ENCODE results near the gene MRPS31. TPM values are rescaled to one million over a fixed set of nuclear protein-coding genes. Genes with fewer than 3 reads are reported as not detected.
A peak's percentile ranks its signal among the peaks of the same experiment; 100 is the strongest.

The MRPS31 gene
- total and polyA plus RNA-seq, 2 donors (not counting 3 experiments of a cell fraction or from before 2014, with no cell fraction given): 7.6 to 17.8 TPM

- dilution Hi-C loops (cut with MboI; ENCODE audit: extremely low pct_ligation_motif_present, low sequenced_read_pairs): no loop called here
- Histone ChIP-seq H3K27me3 (ENCODE audit: control insufficient read depth in 2 of 2, insufficient read depth in 2 of 2, low read length in 2 of 2) (no peaks in the 10 kb centered on the region), H3K36me3 (ENCODE audit: control insufficient read depth in 2 of 2, extremely low read depth in 1 of 2, insufficient read depth in 2 of 2, low read length in 2 of 2) (no peaks in the 10 kb centered on the region), H3K79me2 (ENCODE audit: control insufficient read depth, insufficient read depth, low read length) (no peaks in the 10 kb centered on the region), H4K20me1 (replicated peaks; ENCODE audit: control insufficient read depth, extremely low read depth, insufficient read depth, low read length) (no peaks in the 10 kb centered on the region), H3K4me2 (ENCODE audit: insufficient read depth, low read length) (peak overlapping the region; percentile 46), H3K27ac (ENCODE audit: insufficient read depth, low read depth, low read length) (peak overlapping the region; percentile 27), H3K9me3 (replicated peaks; ENCODE audit: control insufficient read depth, insufficient read depth, low read length) (no peaks in the 10 kb centered on the region), H3K4me3 (replicated peaks in 1 of 3; ENCODE audit: insufficient read depth in 1 of 3, low read depth in 1 of 3, low read length in 3 of 3) (no peak overlapping the region), H3K9ac (replicated peaks; ENCODE audit: extremely low read depth, insufficient read depth, low read length) (no peak overlapping the region), H3K9me1 (replicated peaks; ENCODE audit: control insufficient read depth, extremely low read depth, insufficient read depth, low read length) (no peaks in the 10 kb centered on the region), H2AFZ (ENCODE audit: low read depth, low read length) (peak overlapping the region; percentile 21), H3K4me1 (ENCODE audit: control insufficient read depth, extremely low read depth, insufficient read depth, low read length) (peaks cover 9% of the 10 kb centered on the region)
- POLR2A ChIA-PET: no interaction called here
- BruUV-seq (replicated peaks): no TSS peak
- intact Hi-C loops (cut with micrococcal nuclease): loop anchor here (1.0 to 10.0 kb wide), 9 partner anchors 38 to 1742 kb away; partner anchors contain the start of genes NHLRC3, PROSER1 and WBP4
- CTCF ChIA-PET: interaction anchor here (0.8 to 2.3 kb wide), 34 partner anchors 9 to 1725 kb away, joined by 3 to 31 read pairs (median 5); partner anchors contain the start of gene SLC25A15
- DNase-seq (ENCODE audit: low read depth, low spot score) (peak; percentile 18), FAIRE-seq (peak; percentile 75)
- TF ChIP-seq GATA2 (IDR thresholded peaks at IDR 0.05; ENCODE audit: insufficient read depth, insufficient read length, low read depth, low read length): peak; percentile 52
- TF ChIP-seq MYC (IDR thresholded peaks at IDR 0.05; ENCODE audit: low read depth, low read length): no peak
- TF ChIP-seq FOS (IDR thresholded peaks at IDR 0.05; ENCODE audit: borderline replicate concordance, insufficient read depth, low read length): peak; percentile 47
- no peak for TF ChIP-seq JUN (IDR thresholded peaks at IDR 0.05; ENCODE audit: borderline replicate concordance, insufficient read depth, insufficient read length, low read depth)
- TF ChIP-seq POLR2AphosphoS5 (IDR thresholded peaks at IDR 0.05; ENCODE audit: insufficient read depth, low read depth, low read length): peak; percentile 13
Observed at GRCh38 chr13:40776681-40777165, 5.7 kb upstream of the MRPS31 start.

- H3K79me2 ChIP-seq (ENCODE audit: control insufficient read depth, insufficient read depth, low read length): no peaks in the 10 kb centered on the region
- peaks cover 9% of the 10 kb centered on the region for H3K4me1 ChIP-seq (ENCODE audit: control insufficient read depth, extremely low read depth, insufficient read depth, low read length)
- dilution Hi-C loops (cut with MboI; ENCODE audit: extremely low pct_ligation_motif_present, low sequenced_read_pairs) (no loop called here), intact Hi-C loops (cut with micrococcal nuclease) (loop anchor here (5.0 to 10.0 kb wide), 7 partner anchors 94 to 1741 kb away; partner anchors contain the start of genes NHLRC3, PROSER1 and WBP4)
- FAIRE-seq (no peak), DNase-seq (ENCODE audit: low read depth, low spot score) (no peak)
- POLR2A ChIA-PET: no interaction called here
- H3K4me2 ChIP-seq (ENCODE audit: insufficient read depth, low read length): no peak overlapping the region
- no peaks in the 10 kb centered on the region for H4K20me1 ChIP-seq (replicated peaks; ENCODE audit: control insufficient read depth, extremely low read depth, insufficient read depth, low read length)
- no peaks in the 10 kb centered on the region for H3K36me3 ChIP-seq (ENCODE audit: control insufficient read depth in 2 of 2, extremely low read depth in 1 of 2, insufficient read depth in 2 of 2, low read length in 2 of 2)
- H3K9me3 ChIP-seq (replicated peaks; ENCODE audit: control insufficient read depth, insufficient read depth, low read length): no peaks in the 10 kb centered on the region
- no TSS peak for BruUV-seq (replicated peaks)
- no peak overlapping the region for H3K9ac ChIP-seq (replicated peaks; ENCODE audit: extremely low read depth, insufficient read depth, low read length)
- H2AFZ ChIP-seq (ENCODE audit: low read depth, low read length): no peak overlapping the region
- H3K9me1 ChIP-seq (replicated peaks; ENCODE audit: control insufficient read depth, extremely low read depth, insufficient read depth, low read length): no peaks in the 10 kb centered on the region
- H3K27me3 ChIP-seq (ENCODE audit: control insufficient read depth in 2 of 2, insufficient read depth in 2 of 2, low read length in 2 of 2): no peaks in the 10 kb centered on the region
- TF ChIP-seq FOS (IDR thresholded peaks at IDR 0.05; ENCODE audit: borderline replicate concordance, insufficient read depth, low read length): no peak
- TF ChIP-seq GATA2 (IDR thresholded peaks at IDR 0.05; ENCODE audit: insufficient read depth, insufficient read length, low read depth, low read length): no peak
- no peak for TF ChIP-seq POLR2AphosphoS5 (IDR thresholded peaks at IDR 0.05; ENCODE audit: insufficient read depth, low read depth, low read length)
- CTCF ChIA-PET: interaction anchor here (0.6 to 2.2 kb wide), 8 partner anchors 13 to 1725 kb away, joined by 3 to 9 read pairs (median 4); partner anchors contain the start of gene SLC25A15
- no peak overlapping the region for H3K27ac ChIP-seq (ENCODE audit: insufficient read depth, low read depth, low read length)
- H3K4me3 ChIP-seq (replicated peaks in 1 of 3; ENCODE audit: insufficient read depth in 1 of 3, low read depth in 1 of 3, low read length in 3 of 3): no peak overlapping the region
Observed at GRCh38 chr13:40776232-40776631, 5.2 kb upstream of the MRPS31 start.

Data from endothelial cell of umbilical vein (primary cell).